GM23338 (cell line): ENCODE results near the gene MKRN2. TPM values are rescaled to one million over a fixed set of nuclear protein-coding genes. Genes with fewer than 3 reads are reported as not detected.

Source experiments
- ATAC-seq: fragments of 200-7000 bp; cut with Tn5 transposase; 3 replicates; pipeline ENCODE4 v1.9.1; 2020
- DNase-seq: peaks from one replicate; pipeline ENCODE4 v3.0.0-alpha.2; 2015; ENCODE audit warnings: low spot score
- H2AFZ ChIP-seq: fragments of 200-600 bp; sonication (generic); 2 replicates; pipeline ENCODE4 v1.8.0; 2016; ENCODE audit warnings: antibody characterized with exemption, mild to moderate bottlenecking, moderate library complexity
- H3F3A ChIP-seq: fragments of 200-600 bp; sonication (generic); replicated peaks from 2 replicates; pipeline ENCODE4 v1.8.0; 2017; ENCODE audit warnings: antibody characterized with exemption, mixed run types, low read depth
- H3K27ac ChIP-seq: fragments of 200-600 bp; sonication (generic); 2 replicates; pipeline ENCODE4 v1.6.1; 2016; ENCODE audit warnings: low read depth
- H3K27me3 ChIP-seq: fragments of 200-600 bp; sonication (generic); 2 replicates; pipeline ENCODE4 v1.8.0; 2016; ENCODE audit warnings: mild to moderate bottlenecking, mixed run types, moderate library complexity; ENCODE audit not compliant: insufficient read depth
- H3K36me3 ChIP-seq: fragments of 200-600 bp; sonication (generic); 2 replicates; pipeline ENCODE4 v1.8.0; 2016; ENCODE audit warnings: mild to moderate bottlenecking; ENCODE audit not compliant: insufficient read depth
- H3K4me1 ChIP-seq: fragments of 200-600 bp; sonication (generic); 2 replicates; pipeline ENCODE4 v1.8.0; 2016; ENCODE audit warnings: mild to moderate bottlenecking, moderate library complexity; ENCODE audit not compliant: insufficient read depth
- H3K4me2 ChIP-seq: fragments of 200-600 bp; sonication (generic); 2 replicates; pipeline ENCODE4 v1.7.1; 2017; ENCODE audit warnings: mixed run types
- H3K4me3 ChIP-seq: fragments of 200-600 bp; sonication (generic); 2 replicates; pipeline ENCODE4 v1.6.1; 2016; ENCODE audit warnings: mixed run types
- H3K79me2 ChIP-seq: fragments of 200-600 bp; sonication (generic); replicated peaks from 2 replicates; pipeline ENCODE4 v1.8.0; 2017; ENCODE audit warnings: mild to moderate bottlenecking; ENCODE audit not compliant: insufficient read depth
- H3K9me2 ChIP-seq: fragments of 200-600 bp; sonication (generic); 2 replicates; pipeline ENCODE4 v1.8.0; 2017; ENCODE audit not compliant: insufficient read depth
- H4K20me1 ChIP-seq: fragments of 200-600 bp; sonication (generic); replicated peaks from 2 replicates; pipeline ENCODE4 v1.8.0; 2017; ENCODE audit warnings: mild to moderate bottlenecking; ENCODE audit not compliant: insufficient read depth
- H3K27ac Mint-ChIP-seq: 2 replicates; pipeline ENCODE4 v1.8.0; 2020; ENCODE audit warnings: inconsistent platforms, mild to moderate bottlenecking, moderate library complexity, mixed read lengths
- H3K27me3 Mint-ChIP-seq: 3 replicates; pipeline ENCODE4 v1.8.0; 2022; ENCODE audit warnings: low read depth, mild to moderate bottlenecking, moderate library complexity, mixed read lengths, inconsistent platforms; ENCODE audit not compliant: insufficient read depth, poor library complexity
- H3K36me3 Mint-ChIP-seq: 3 replicates; pipeline ENCODE4 v1.8.0; 2021; ENCODE audit warnings: low read depth, mild to moderate bottlenecking, inconsistent platforms, moderate library complexity, mixed read lengths
- H3K4me1 Mint-ChIP-seq: 3 replicates; pipeline ENCODE4 v1.8.0; 2020; ENCODE audit warnings: mild to moderate bottlenecking, inconsistent platforms, mixed read lengths
- H3K4me3 Mint-ChIP-seq: 3 replicates; pipeline ENCODE4 v1.8.0; 2021; ENCODE audit warnings: moderate library complexity, mild to moderate bottlenecking, inconsistent platforms, mixed read lengths
- H3K9me3 Mint-ChIP-seq: 3 replicates; pipeline ENCODE4 v1.8.0; 2020; ENCODE audit warnings: moderate library complexity, mild to moderate bottlenecking, inconsistent platforms, mixed read lengths
- JUNB ChIP-seq: IDR thresholded peaks from one replicate; pipeline ENCODE4 v1.6.1; 2016; ENCODE audit warnings: antibody characterized with exemption; ENCODE audit not compliant: unreplicated experiment
- POLR2AphosphoS5 ChIP-seq: IDR thresholded peaks from 2 replicates; pipeline ENCODE4 v1.6.1; 2016; ENCODE audit warnings: antibody characterized with exemption, low read depth
- STAT1 ChIP-seq: IDR thresholded peaks from one replicate; pipeline ENCODE4 v1.6.1; 2016; ENCODE audit warnings: antibody characterized with exemption; ENCODE audit not compliant: unreplicated experiment
- ZNF114 ChIP-seq: fragments of 250-450 bp; sonication (Bioruptor Pico); IDR thresholded peaks from 2 replicates; pipeline ENCODE4 v1.5.0; 2020; ENCODE audit warnings: mild to moderate bottlenecking, moderate library complexity
- ZNF331 ChIP-seq: fragments of 250-450 bp; sonication (Bioruptor Pico); IDR thresholded peaks from 2 replicates; pipeline ENCODE4 v1.5.0; 2020; ENCODE audit warnings: low read depth, mild to moderate bottlenecking, moderate library complexity
- polyA plus RNA-seq: library from polyadenylated mRNA; unstranded; fragments of >200 nt; fragmentation: Nextera tagmentation; extraction: Ambion mirVana; gene quantifications from 2 replicates; pipeline ENCODE4 v1.2.1, GENCODE V29; 2016
- total RNA-seq: library from RNA; depleted of rRNA; stranded (reverse); fragments of >200 nt; shearing (Covaris generic); gene quantifications from 2 replicates; pipeline ENCODE4 v1.2.3, GENCODE V29; 2014
- TF ChIP-seq, protein P1 (sequence below): IDR thresholded peaks from one replicate; pipeline ENCODE4 v1.6.1; 2018; ENCODE audit warnings: antibody characterized with exemption; ENCODE audit not compliant: unreplicated experiment
- TF ChIP-seq, protein P2 (sequence below), 2 experiments: fragments of 200-600 bp in 1 of 2; sonication (generic) in 1 of 2; conservative IDR thresholded peaks; 2 replicates each; pipeline versions ENCODE4 v1.5.1 to v1.6.1; 2016 to 2017; ENCODE audit warnings: antibody characterized with exemption in 2 of 2, low read depth in 2 of 2, mild to moderate bottlenecking in 2 of 2, moderate library complexity in 1 of 2
- TF ChIP-seq, protein P3 (sequence below): IDR thresholded peaks from 2 replicates; pipeline ENCODE4 v1.6.1; 2016; ENCODE audit warnings: antibody characterized with exemption

MKRN2 gene
- total and polyA plus RNA-seq, 2 experiments from 2014 or later = 11.4 to 24.6 TPM

DNA sequence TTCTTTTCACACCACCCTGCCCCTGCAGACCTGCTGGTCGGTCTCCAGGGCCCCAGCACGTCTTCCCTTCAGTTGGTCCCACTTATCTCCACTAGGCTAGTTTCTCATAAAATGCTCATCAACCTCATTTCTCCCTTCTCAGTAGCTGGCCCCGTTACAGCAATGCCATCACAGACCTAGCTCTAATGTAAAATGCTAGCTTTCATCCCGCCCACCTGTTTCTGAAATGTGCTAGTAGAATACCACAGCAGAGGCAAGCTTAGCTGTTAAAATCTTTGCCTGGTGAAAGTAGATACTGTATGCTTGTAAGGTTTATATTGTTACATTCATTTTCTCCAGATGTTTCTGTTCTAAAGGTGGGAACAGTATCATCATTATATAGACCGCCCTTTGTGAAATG is 24.7 kb upstream of the MKRN2 start:
- H3K4me2 ChIP-seq = no peak overlapping the region
- Mint-ChIP-seq H3K27me3 (no peaks in the 10 kb centered on the region), H3K27ac (no peak overlapping the region), H3K4me3 (no peak overlapping the region), H3K9me3 (no peaks in the 10 kb centered on the region), H3K36me3 (peaks cover 34% of the 10 kb centered on the region), H3K4me1 (no peaks in the 10 kb centered on the region)
- no peaks in the 10 kb centered on the region for H3K4me1 ChIP-seq
- H3K4me3 ChIP-seq = no peak overlapping the region
- TF ChIP-seq POLR2AphosphoS5 = no peak
- TF ChIP-seq, protein P1, sequence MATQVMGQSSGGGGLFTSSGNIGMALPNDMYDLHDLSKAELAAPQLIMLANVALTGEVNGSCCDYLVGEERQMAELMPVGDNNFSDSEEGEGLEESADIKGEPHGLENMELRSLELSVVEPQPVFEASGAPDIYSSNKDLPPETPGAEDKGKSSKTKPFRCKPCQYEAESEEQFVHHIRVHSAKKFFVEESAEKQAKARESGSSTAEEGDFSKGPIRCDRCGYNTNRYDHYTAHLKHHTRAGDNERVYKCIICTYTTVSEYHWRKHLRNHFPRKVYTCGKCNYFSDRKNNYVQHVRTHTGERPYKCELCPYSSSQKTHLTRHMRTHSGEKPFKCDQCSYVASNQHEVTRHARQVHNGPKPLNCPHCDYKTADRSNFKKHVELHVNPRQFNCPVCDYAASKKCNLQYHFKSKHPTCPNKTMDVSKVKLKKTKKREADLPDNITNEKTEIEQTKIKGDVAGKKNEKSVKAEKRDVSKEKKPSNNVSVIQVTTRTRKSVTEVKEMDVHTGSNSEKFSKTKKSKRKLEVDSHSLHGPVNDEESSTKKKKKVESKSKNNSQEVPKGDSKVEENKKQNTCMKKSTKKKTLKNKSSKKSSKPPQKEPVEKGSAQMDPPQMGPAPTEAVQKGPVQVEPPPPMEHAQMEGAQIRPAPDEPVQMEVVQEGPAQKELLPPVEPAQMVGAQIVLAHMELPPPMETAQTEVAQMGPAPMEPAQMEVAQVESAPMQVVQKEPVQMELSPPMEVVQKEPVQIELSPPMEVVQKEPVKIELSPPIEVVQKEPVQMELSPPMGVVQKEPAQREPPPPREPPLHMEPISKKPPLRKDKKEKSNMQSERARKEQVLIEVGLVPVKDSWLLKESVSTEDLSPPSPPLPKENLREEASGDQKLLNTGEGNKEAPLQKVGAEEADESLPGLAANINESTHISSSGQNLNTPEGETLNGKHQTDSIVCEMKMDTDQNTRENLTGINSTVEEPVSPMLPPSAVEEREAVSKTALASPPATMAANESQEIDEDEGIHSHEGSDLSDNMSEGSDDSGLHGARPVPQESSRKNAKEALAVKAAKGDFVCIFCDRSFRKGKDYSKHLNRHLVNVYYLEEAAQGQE = no peak
- no peak for TF ChIP-seq ZNF114 (CRISPR knock-in tag)
- no peak for TF ChIP-seq STAT1
- no peak for TF ChIP-seq ZNF331 (CRISPR knock-in tag)
- TF ChIP-seq, protein P2, sequence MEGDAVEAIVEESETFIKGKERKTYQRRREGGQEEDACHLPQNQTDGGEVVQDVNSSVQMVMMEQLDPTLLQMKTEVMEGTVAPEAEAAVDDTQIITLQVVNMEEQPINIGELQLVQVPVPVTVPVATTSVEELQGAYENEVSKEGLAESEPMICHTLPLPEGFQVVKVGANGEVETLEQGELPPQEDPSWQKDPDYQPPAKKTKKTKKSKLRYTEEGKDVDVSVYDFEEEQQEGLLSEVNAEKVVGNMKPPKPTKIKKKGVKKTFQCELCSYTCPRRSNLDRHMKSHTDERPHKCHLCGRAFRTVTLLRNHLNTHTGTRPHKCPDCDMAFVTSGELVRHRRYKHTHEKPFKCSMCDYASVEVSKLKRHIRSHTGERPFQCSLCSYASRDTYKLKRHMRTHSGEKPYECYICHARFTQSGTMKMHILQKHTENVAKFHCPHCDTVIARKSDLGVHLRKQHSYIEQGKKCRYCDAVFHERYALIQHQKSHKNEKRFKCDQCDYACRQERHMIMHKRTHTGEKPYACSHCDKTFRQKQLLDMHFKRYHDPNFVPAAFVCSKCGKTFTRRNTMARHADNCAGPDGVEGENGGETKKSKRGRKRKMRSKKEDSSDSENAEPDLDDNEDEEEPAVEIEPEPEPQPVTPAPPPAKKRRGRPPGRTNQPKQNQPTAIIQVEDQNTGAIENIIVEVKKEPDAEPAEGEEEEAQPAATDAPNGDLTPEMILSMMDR (conservative IDR thresholded peaks at IDR 0.05; ENCODE audit: low read depth in 2 of 2) = no peak
- no peaks in the 10 kb centered on the region for H4K20me1 ChIP-seq
- no peak overlapping the region for H2AFZ ChIP-seq
- H3K9me2 ChIP-seq = no peaks in the 10 kb centered on the region
- ATAC-seq = no peak
- no peaks in the 10 kb centered on the region for H3K27me3 ChIP-seq
- no peaks in the 10 kb centered on the region for H3K79me2 ChIP-seq
- DNase-seq = no peak
- no peak overlapping the region for H3K27ac ChIP-seq
- no peaks in the 10 kb centered on the region for H3F3A ChIP-seq
- 0 out of 2 replicates have a peak, but pooled peaks cover 12% of the 10 kb centered on the region for H3K36me3 ChIP-seq

DNA sequence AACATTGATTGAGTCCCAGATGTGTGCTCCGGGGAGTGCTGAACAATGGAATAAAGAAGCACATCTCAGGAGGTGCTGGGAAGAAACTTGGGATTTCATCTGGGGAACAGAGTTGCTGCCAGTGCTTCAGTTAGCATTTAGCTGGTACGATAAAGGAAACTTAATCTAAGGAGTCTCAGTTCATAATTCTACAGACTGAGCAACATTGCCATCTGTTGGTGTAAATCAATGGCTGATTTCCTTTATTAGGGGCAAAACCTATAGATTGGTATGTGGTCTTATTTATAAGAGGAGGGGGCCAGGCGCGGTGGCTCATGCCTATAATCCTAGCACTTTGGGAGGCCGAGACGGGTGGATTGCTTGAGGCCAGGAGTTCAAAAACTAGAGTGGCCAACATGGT is 20.5 kb upstream of the MKRN2 start:
- Histone ChIP-seq H3K27ac (no peak overlapping the region), H3K36me3 (peaks cover 6% of the 10 kb centered on the region; the same call in 1 of the 2 replicates), H3K4me3 (no peak overlapping the region), H3K4me2 (no peak overlapping the region), H3K4me1 (peaks cover 9% of the 10 kb centered on the region; the same call in 1 of the 2 replicates), H4K20me1 (no peaks in the 10 kb centered on the region), H3K9me2 (no peaks in the 10 kb centered on the region), H3K27me3 (no peaks in the 10 kb centered on the region), H3F3A (no peaks in the 10 kb centered on the region), H3K79me2 (no peaks in the 10 kb centered on the region), H2AFZ (no peak overlapping the region)
- ATAC-seq = no peak
- Mint-ChIP-seq H3K4me3 (no peak overlapping the region), H3K9me3 (no peaks in the 10 kb centered on the region), H3K27ac (no peak overlapping the region), H3K4me1 (peaks cover 9% of the 10 kb centered on the region), H3K27me3 (no peaks in the 10 kb centered on the region), H3K36me3 (peaks cover 26% of the 10 kb centered on the region; the same call in 2 of the 3 replicates)
- no peak for TF ChIP-seq ZNF114 (CRISPR knock-in tag)
- TF ChIP-seq, protein P1 = no peak
- TF ChIP-seq ZNF331 (CRISPR knock-in tag) = no peak
- no peak for TF ChIP-seq JUNB
- TF ChIP-seq, protein P3, sequence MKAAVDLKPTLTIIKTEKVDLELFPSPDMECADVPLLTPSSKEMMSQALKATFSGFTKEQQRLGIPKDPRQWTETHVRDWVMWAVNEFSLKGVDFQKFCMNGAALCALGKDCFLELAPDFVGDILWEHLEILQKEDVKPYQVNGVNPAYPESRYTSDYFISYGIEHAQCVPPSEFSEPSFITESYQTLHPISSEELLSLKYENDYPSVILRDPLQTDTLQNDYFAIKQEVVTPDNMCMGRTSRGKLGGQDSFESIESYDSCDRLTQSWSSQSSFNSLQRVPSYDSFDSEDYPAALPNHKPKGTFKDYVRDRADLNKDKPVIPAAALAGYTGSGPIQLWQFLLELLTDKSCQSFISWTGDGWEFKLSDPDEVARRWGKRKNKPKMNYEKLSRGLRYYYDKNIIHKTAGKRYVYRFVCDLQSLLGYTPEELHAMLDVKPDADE = no peak
- DNase-seq = no peak
